K562 (cell line): ENCODE measurements around the gene RABGAP1L. TPM values are rescaled to one million over a fixed set of nuclear protein-coding genes. Genes with fewer than 3 reads are reported as not detected.
A peak's percentile ranks its signal among the peaks of the same experiment; 100 is the strongest.

ENCODE experiments used
- ATAC-seq: fragments of 200-7000 bp; cut with Tn5 transposase; 3 replicates; pipeline ENCODE4 v1.9.1; 2020; ENCODE audit warnings: moderate library complexity
- BruUV-seq: library from RNA; stranded (reverse); fragments of 400-500 nt; replicated peaks from 2 replicates; lab custom pipeline; 2021; lab: Mats Ljungman, UMichigan
- CTCF ChIA-PET: fragments of 300-600 bp; formaldehyde crosslinking; extraction: SDS; loops from one replicate; lab custom pipeline; 2021; ENCODE audit warnings: low intra/inter-chr PET ratio; lab: Yijun Ruan, JAX
- POLR2A ChIA-PET: fragments of 300-600, 350-650 bp; sonication (Branson Sonifier 250); formaldehyde crosslinking; extraction: SDS; loops from one replicate; lab custom pipeline; 2021; ENCODE audit warnings: antibody characterized with exemption, inconsistent platforms; lab: Yijun Ruan, JAX
- DNase-seq, 4 experiments: peaks; one replicate each; pipeline versions ENCODE4 v3.0.0 to v3.0.0-alpha.2; 2011 to 2018; ENCODE audit warnings: low spot score in 3 of 4, mixed read lengths in 3 of 4; ENCODE audit errors: extremely low read depth in 1 of 4
- FAIRE-seq: peaks from 2 replicates; lab custom pipeline; 2011; peaks lifted over from hg19 to GRCh38; lab: Jason Lieb, UNC
- H2AFZ ChIP-seq: 2 replicates; pipeline ENCODE4 v1.6.0; 2011; ENCODE audit warnings: low read depth, low read length, control low read depth, inconsistent platforms
- H3K27ac ChIP-seq: fragments of 200-600 bp; 3 replicates; pipeline ENCODE4 v1.8.0; 2011; ENCODE audit warnings: low read depth, mild to moderate bottlenecking, control low read depth, inconsistent platforms, low read length, moderate library complexity, mixed read lengths; ENCODE audit errors: extremely low read depth
- H3K27me3 ChIP-seq, 2 experiments: fragments of 300-600 bp in 1 of 2; 2 replicates in 1 of 2; 3 replicates in 1 of 2; pipeline versions ENCODE4 v1.6.0 to v1.8.0; 2011; ENCODE audit warnings: inconsistent platforms in 2 of 2, low read length in 2 of 2, mild to moderate bottlenecking in 1 of 2, mixed read lengths in 1 of 2, moderate library complexity in 1 of 2; ENCODE audit not compliant: control insufficient read depth in 2 of 2, insufficient read depth in 2 of 2
- H3K36me3 ChIP-seq: fragments of 300-600 bp; 3 replicates; pipeline ENCODE4 v1.8.0; 2011; ENCODE audit warnings: mild to moderate bottlenecking, low read length, inconsistent platforms; ENCODE audit not compliant: control insufficient read depth, insufficient read depth
- H3K4me1 ChIP-seq, 2 experiments: fragments of 200-600 bp in 1 of 2; replicated peaks in 1 of 2; 2 replicates in 1 of 2; 3 replicates in 1 of 2; pipeline versions ENCODE4 v1.5.1 to v1.8.0; 2011; ENCODE audit warnings: inconsistent platforms in 2 of 2, low read length in 2 of 2, mild to moderate bottlenecking in 1 of 2, mixed read lengths in 1 of 2, moderate library complexity in 1 of 2; ENCODE audit not compliant: control insufficient read depth in 2 of 2, insufficient read depth in 2 of 2
- H3K4me2 ChIP-seq: 2 replicates; pipeline ENCODE4 v1.6.1; 2011; ENCODE audit warnings: low read length, control low read depth, inconsistent platforms, mixed read lengths; ENCODE audit not compliant: insufficient read depth
- H3K4me3 ChIP-seq: fragments of 200-600 bp; sonication (generic), shearing (Covaris generic); 2 replicates; pipeline ENCODE4 v1.5.1; 2016; ENCODE audit warnings: control low read depth, inconsistent platforms
- H3K79me2 ChIP-seq: fragments of 200-600 bp; 3 replicates; pipeline ENCODE4 v1.8.0; 2011; ENCODE audit warnings: low read length, inconsistent platforms; ENCODE audit not compliant: control insufficient read depth, insufficient read depth
- H3K9ac ChIP-seq, 2 experiments: 2 replicates each; pipeline versions ENCODE4 v1.6.0 to v1.6.1; 2011; ENCODE audit warnings: low read depth in 2 of 2, low read length in 2 of 2, control low read depth in 1 of 2, inconsistent platforms in 1 of 2, mild to moderate bottlenecking in 1 of 2, mixed read lengths in 1 of 2; ENCODE audit not compliant: insufficient read depth in 1 of 2
- H3K9me1 ChIP-seq: one replicate; pipeline ENCODE4 v1.6.0; 2011; ENCODE audit warnings: inconsistent platforms, mild to moderate bottlenecking, low read length, moderate library complexity; ENCODE audit not compliant: control insufficient read depth, insufficient read depth
- H3K9me3 ChIP-seq: replicated peaks from 2 replicates; pipeline ENCODE4 v1.5.1; 2011; ENCODE audit warnings: low read depth, low read length, inconsistent platforms; ENCODE audit not compliant: control insufficient read depth, insufficient read depth
- H4K20me1 ChIP-seq: replicated peaks from 2 replicates; pipeline ENCODE4 v1.6.1; 2011; ENCODE audit warnings: low read length, inconsistent platforms, mixed read lengths; ENCODE audit not compliant: control insufficient read depth, insufficient read depth
- ARID1B ChIP-seq: fragments of 450-650 bp; IDR thresholded peaks from 2 replicates; pipeline ENCODE4 v1.6.1; 2016; ENCODE audit warnings: antibody characterized with exemption, mild to moderate bottlenecking, inconsistent platforms
- BCLAF1 ChIP-seq, 2 experiments: fragments of 450-650 bp in 1 of 2; IDR thresholded peaks; 2 replicates each; pipeline ENCODE4 v1.6.1; 2011 to 2017; ENCODE audit warnings: low read depth in 2 of 2, antibody characterized with exemption in 1 of 2, borderline replicate concordance in 1 of 2, low read length in 1 of 2, mild to moderate bottlenecking in 1 of 2, mixed read lengths in 1 of 2; ENCODE audit not compliant: control insufficient read depth in 1 of 2
- FOXA3 ChIP-seq, 2 experiments: fragments of 450-650 bp in 1 of 2; sonication (generic) in 1 of 2; formaldehyde crosslinking; IDR thresholded peaks in 1 of 2; conservative IDR thresholded peaks in 1 of 2; 2 replicates each; pipeline versions ENCODE4 v1.4.0 to v1.8.0; 2020 to 2022; ENCODE audit warnings: mild to moderate bottlenecking in 2 of 2, missing genetic modification reagents in 1 of 2
- HCFC1 ChIP-seq: IDR thresholded peaks from 2 replicates; pipeline ENCODE4 v1.6.1; 2012; ENCODE audit warnings: low read depth, low read length, improper control_type of control experiment
- HES1 ChIP-seq: fragments of 450-650 bp; IDR thresholded peaks from 2 replicates; pipeline ENCODE4 v1.6.1; 2016; ENCODE audit warnings: low read depth, mild to moderate bottlenecking, moderate library complexity
- JUND ChIP-seq, 2 experiments: IDR thresholded peaks; 2 replicates in 1 of 2; 3 replicates in 1 of 2; pipeline ENCODE4 v1.6.1; 2011; ENCODE audit warnings: borderline replicate concordance in 2 of 2, low read depth in 2 of 2, low read length in 2 of 2, improper control_type of control experiment in 1 of 2, missing biosample characterization in 1 of 2, missing genetic modification characterization in 1 of 2, missing genetic modification reagents in 1 of 2
- PATZ1 ChIP-seq: fragments of 250-450 bp; sonication (Bioruptor Pico); IDR thresholded peaks from 2 replicates; pipeline ENCODE4 v1.5.0; 2020; ENCODE audit warnings: mild to moderate bottlenecking, borderline replicate concordance
- PKNOX1 ChIP-seq: fragments of 450-650 bp; IDR thresholded peaks from 2 replicates; pipeline ENCODE4 v1.6.1; 2016
- PURB ChIP-seq: sonication (generic); formaldehyde crosslinking; IDR thresholded peaks from 2 replicates; pipeline ENCODE4 v1.9.0; 2021; ENCODE audit warnings: low read depth, mild to moderate bottlenecking, missing genetic modification reagents
- RBM17 ChIP-seq: fragments of 200-400 bp; formaldehyde crosslinking; IDR thresholded peaks from 2 replicates; pipeline ENCODE4 v1.6.1; 2017; ENCODE audit warnings: low read depth, mild to moderate bottlenecking, low read length, borderline replicate concordance
- TAL1 ChIP-seq: fragments of 450-650 bp; IDR thresholded peaks from 2 replicates; pipeline ENCODE4 v1.6.1; 2016; ENCODE audit warnings: mild to moderate bottlenecking
- WGBS: fragments of 100-300 bp; shearing (Covaris generic); methylation state at CpG from one replicate; pipeline ENCODE4 v1.1.6; 2016; ENCODE audit warnings: low coverage, mixed read lengths; ENCODE audit not compliant: insufficient coverage; ENCODE audit errors: missing lambda C conversion rate; 5-methylcytosine and 5-hydroxymethylcytosine counted together
- in situ Hi-C: fragments of 300-500 bp; cut with MboI; formaldehyde crosslinking; loops from 4 replicates; pipeline ENCODE4 v1.15.0; 2018; ENCODE audit warnings: inconsistent platforms, mixed read lengths
- intact Hi-C: fragments of 100-400 bp; cut with micrococcal nuclease; formaldehyde crosslinking; loops from 2 replicates; pipeline ENCODE4 v1.14.2; 2022
- polyA plus RNA-seq, 8 experiments: library from polyadenylated mRNA; depleted of rRNA in 4 of 8; stranded (reverse) in 5 of 8; unstranded in 3 of 8; fragments of >200 nt; fragmentation: Nextera tagmentation in 2 of 8; fragmentation: Illumina TruSeq in 1 of 8; extraction: Ambion mirVana in 2 of 8; extraction: Trizol in 1 of 8; gene quantifications; 2 replicates each; pipeline versions ENCODE4 v1.2.1 to v1.2.3, GENCODE V29; 2011 to 2014; ENCODE audit warnings: inconsistent platforms in 1 of 8, missing spikeins in 1 of 8
- total RNA-seq, 7 experiments: library from RNA; depleted of rRNA in 6 of 7; stranded (reverse); fragments of >200 nt in 6 of 7; fragmentation: Illumina TruSeq in 2 of 7; extraction: Trizol in 2 of 7; gene quantifications; 2 replicates each; pipeline versions ENCODE4 v1.2.1 to v1.2.3, GENCODE V29; 2011 to 2021; ENCODE audit warnings: low replicate concordance in 1 of 7

The RABGAP1L gene
- total and polyA plus RNA-seq, 9 of the 15 experiments (the other 6 are each of a cell fraction or from before 2014, with no cell fraction given) = 16.5 to 44.9 (median 26.7) TPM

- no peak for TF ChIP-seq BCLAF1 (IDR thresholded peaks at IDR 0.05; ENCODE audit: borderline replicate concordance in 1 of 2, control insufficient read depth in 1 of 2, low read depth in 2 of 2, low read length in 1 of 2)
Measured at GRCh38 chr1:174799136-174799479, 639.8 kb downstream of the RABGAP1L start (continued).

GRCh38 chr1:174800216-174800851, 641.0 kb downstream of the RABGAP1L start:
- no peaks in the 10 kb centered on the region for H3K36me3 ChIP-seq
- ChIA-PET POLR2A (interaction anchor here (0.5 to 1.8 kb wide), 6 partner anchors 9 to 359 kb away, joined by 3 to 7 read pairs (median 4); partner anchors contain the start of gene MRPS14), CTCF (no interaction called here)
- no peaks in the 10 kb centered on the region for H3K79me2 ChIP-seq
- H3K4me3 ChIP-seq = no peak overlapping the region
- intact Hi-C loops = no loop called here
- H3K4me1 ChIP-seq = peaks cover 2 to 9% of the 10 kb centered on the region in 2 experiments; a peak in 2 of 5 replicates
- no peaks in the 10 kb centered on the region for H3K27me3 ChIP-seq
- in situ Hi-C loops = no loop called here
- no peak overlapping the region for H2AFZ ChIP-seq
- no TSS peak for BruUV-seq
- H3K9me1 ChIP-seq = no peaks in the 10 kb centered on the region
- 61% methylated on average over 9 of the region's 10 CpGs for WGBS
- H3K9ac ChIP-seq = peak overlapping the region in 1 of 2 experiments; percentile 36; a peak in 1 of 4 replicates
- DNase-seq (no peak), FAIRE-seq (no peak), ATAC-seq (no peak; the same call in 2 of the 3 replicates)
- no peak overlapping the region for H3K4me2 ChIP-seq
- no peaks in the 10 kb centered on the region for H4K20me1 ChIP-seq
- no peak overlapping the region for H3K27ac ChIP-seq
- H3K9me3 ChIP-seq = no peaks in the 10 kb centered on the region
- TF ChIP-seq JUND (IDR thresholded peaks at IDR 0.05; ENCODE audit: borderline replicate concordance, low read depth, low read length) (no peak), JUND (tag; IDR thresholded peaks at IDR 0.05; ENCODE audit: borderline replicate concordance, low read depth, low read length) (no peak), PURB (CRISPR knock-in tag) (no peak), PATZ1 (CRISPR knock-in tag) (no peak), FOXA3 (CRISPR knock-in tag; conservative IDR thresholded peaks at IDR 0.05 in 1 of 2, IDR thresholded peaks at IDR 0.05 in 1 of 2) (no peak), RBM17 (no peak), PKNOX1 (no peak), TAL1 (no peak), ARID1B (no peak), HCFC1 (no peak), HES1 (no peak)
